Vagina (tissue), 2 donors: Measurements from ENCODE around the gene HECW1. TPM values are rescaled to one million over a fixed set of nuclear protein-coding genes. Genes with fewer than 3 reads are reported as not detected.

ENCODE experiments used
- DNase-seq, 2 donors: peaks; one replicate each; pipeline ENCODE4 v3.0.0-alpha.2; 2017; ENCODE audit errors: extremely low spot score in 2 of 2
- H3K27ac ChIP-seq: fragments of 200-600 bp; sonication (generic); one replicate; pipeline ENCODE4 v1.5.1; 2019
- H3K27me3 ChIP-seq: fragments of 200-600 bp; sonication (generic); one replicate; pipeline ENCODE4 v1.5.1; 2019
- H3K36me3 ChIP-seq, 2 donors: fragments of 200-600 bp; sonication (generic); one replicate each; pipeline ENCODE4 v1.5.1; 2017 to 2019
- H3K4me1 ChIP-seq: fragments of 200-600 bp; sonication (generic); one replicate; pipeline ENCODE4 v1.5.1; 2019
- H3K4me3 ChIP-seq, 2 donors: fragments of 200-600 bp; sonication (generic); 1 replicate in 1 of 2; 2 replicates in 1 of 2; pipeline ENCODE4 v1.5.1; 2016 to 2019
- H3K9me3 ChIP-seq: fragments of 200-600 bp; sonication (generic); one replicate; pipeline ENCODE4 v1.5.1; 2019
- POLR2A ChIP-seq, 2 donors: fragments of 450-650 bp; IDR thresholded peaks; one replicate each; pipeline ENCODE4 v1.6.1; 2017; ENCODE audit warnings: antibody characterized with exemption in 2 of 2, mild to moderate bottlenecking in 2 of 2, moderate library complexity in 2 of 2
- POLR2AphosphoS5 ChIP-seq, 2 donors: sonication (generic); formaldehyde crosslinking; IDR thresholded peaks; one replicate each; pipeline ENCODE4 v1.9.0; 2017; ENCODE audit warnings: antibody characterized with exemption in 2 of 2, mild to moderate bottlenecking in 2 of 2, low read depth in 1 of 2; ENCODE audit not compliant: insufficient read depth in 1 of 2
- intact Hi-C: fragments of 100-400 bp; cut with DNase I; formaldehyde crosslinking; loops from one replicate; pipeline ENCODE4 v1.15.1; 2023
- total RNA-seq: library from RNA; depleted of rRNA; stranded (reverse); fragments of >200 nt; gene quantifications from one replicate; pipeline ENCODE4 v1.2.3, GENCODE V29; 2016
- TF ChIP-seq, protein P1 (sequence below), 3 experiments: fragments of 450-650 bp in 2 of 3; fragments of 200-600 bp in 1 of 3; sonication (generic) in 1 of 3; IDR thresholded peaks; one replicate each; pipeline ENCODE4 v1.5.1; 2017 to 2019; ENCODE audit warnings: antibody characterized with exemption in 3 of 3, mild to moderate bottlenecking in 2 of 3, moderate library complexity in 2 of 3

The HECW1 gene
- total RNA-seq, 1 donor from 2014 or later = 2.5 TPM

DNA sequence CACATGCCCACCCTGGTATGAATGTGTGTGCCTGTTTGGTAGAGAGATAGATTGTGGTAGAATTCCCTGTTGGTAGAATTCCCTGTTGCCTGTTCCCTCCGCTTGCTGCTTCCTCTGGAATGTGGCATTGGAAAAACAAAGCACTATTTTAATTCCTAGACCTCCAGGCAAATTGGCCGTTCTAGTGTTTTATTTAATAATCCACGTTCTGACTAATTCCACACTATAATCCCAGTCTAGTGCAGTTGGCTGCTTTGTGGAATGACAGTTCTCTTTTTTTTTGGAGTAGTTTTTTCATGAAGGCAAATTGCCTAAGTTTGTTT lies 2.0 kb downstream of the HECW1 start:
- Histone ChIP-seq H3K36me3 (no peaks in the 10 kb centered on the region), H3K9me3 (no peaks in the 10 kb centered on the region), H3K27me3 (peaks cover 10% of the 10 kb centered on the region), H3K4me1 (peaks cover 20% of the 10 kb centered on the region), H3K4me3 (no peak overlapping the region), H3K27ac (no peak overlapping the region)
- no peak for TF ChIP-seq POLR2A (IDR thresholded peaks at IDR 0.05)
- TF ChIP-seq POLR2AphosphoS5 (IDR thresholded peaks at IDR 0.05; ENCODE audit: insufficient read depth in 1 of 2, low read depth in 1 of 2) = no peak
- TF ChIP-seq, protein P1, sequence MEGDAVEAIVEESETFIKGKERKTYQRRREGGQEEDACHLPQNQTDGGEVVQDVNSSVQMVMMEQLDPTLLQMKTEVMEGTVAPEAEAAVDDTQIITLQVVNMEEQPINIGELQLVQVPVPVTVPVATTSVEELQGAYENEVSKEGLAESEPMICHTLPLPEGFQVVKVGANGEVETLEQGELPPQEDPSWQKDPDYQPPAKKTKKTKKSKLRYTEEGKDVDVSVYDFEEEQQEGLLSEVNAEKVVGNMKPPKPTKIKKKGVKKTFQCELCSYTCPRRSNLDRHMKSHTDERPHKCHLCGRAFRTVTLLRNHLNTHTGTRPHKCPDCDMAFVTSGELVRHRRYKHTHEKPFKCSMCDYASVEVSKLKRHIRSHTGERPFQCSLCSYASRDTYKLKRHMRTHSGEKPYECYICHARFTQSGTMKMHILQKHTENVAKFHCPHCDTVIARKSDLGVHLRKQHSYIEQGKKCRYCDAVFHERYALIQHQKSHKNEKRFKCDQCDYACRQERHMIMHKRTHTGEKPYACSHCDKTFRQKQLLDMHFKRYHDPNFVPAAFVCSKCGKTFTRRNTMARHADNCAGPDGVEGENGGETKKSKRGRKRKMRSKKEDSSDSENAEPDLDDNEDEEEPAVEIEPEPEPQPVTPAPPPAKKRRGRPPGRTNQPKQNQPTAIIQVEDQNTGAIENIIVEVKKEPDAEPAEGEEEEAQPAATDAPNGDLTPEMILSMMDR (IDR thresholded peaks at IDR 0.05) = no peak
- no peak for DNase-seq
- intact Hi-C loops = no loop called here

DNA sequence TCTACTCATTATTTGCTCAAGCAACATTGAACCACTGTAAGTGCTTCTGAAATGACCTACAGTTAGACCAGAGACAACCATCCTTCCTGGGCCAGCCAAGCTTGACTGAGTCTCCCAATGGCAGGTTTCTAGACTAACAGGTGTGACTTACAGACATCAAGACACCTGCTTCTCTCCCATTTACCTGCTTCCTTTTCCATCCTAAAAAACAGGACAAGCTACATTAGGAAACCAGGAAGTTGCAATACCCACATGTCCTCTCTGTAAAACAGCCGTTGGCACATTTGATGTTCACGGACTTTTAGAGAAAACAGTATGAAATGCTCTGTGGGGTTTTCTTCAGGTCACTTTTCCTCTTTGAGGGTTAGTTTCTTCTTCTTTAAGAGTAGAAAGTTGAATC lies 4.0 kb downstream of the HECW1 start:
- intact Hi-C loops = no loop called here
- Histone ChIP-seq H3K36me3 (no peaks in the 10 kb centered on the region), H3K4me3 (no peak overlapping the region), H3K27ac (no peak overlapping the region), H3K27me3 (peaks cover 10% of the 10 kb centered on the region), H3K9me3 (no peaks in the 10 kb centered on the region), H3K4me1 (peaks cover 20% of the 10 kb centered on the region)
- no peak for DNase-seq
- TF ChIP-seq POLR2A (IDR thresholded peaks at IDR 0.05) (no peak), POLR2AphosphoS5 (IDR thresholded peaks at IDR 0.05; ENCODE audit: insufficient read depth in 1 of 2, low read depth in 1 of 2) (no peak)
- TF ChIP-seq, protein P1 (IDR thresholded peaks at IDR 0.05) = no peak

DNA sequence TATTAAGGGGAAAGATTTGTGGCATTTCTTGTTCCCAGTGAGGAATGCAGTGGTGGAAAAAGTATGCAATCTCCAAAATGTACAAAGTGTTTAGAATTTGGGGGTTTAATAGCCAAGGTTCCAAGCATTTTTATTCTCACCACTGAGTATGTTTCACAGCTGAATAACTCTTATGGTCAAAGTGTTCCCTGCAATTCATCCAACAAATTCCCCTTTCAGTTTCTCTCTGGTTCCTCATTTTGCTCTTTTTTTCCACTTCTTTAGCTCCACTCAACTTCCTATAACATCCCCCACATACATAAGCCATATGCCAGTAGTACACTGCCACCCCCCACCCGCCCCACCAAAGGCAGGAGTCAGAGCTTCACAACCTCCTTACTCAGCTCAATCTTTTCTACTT lies 4.6 kb downstream of the HECW1 start:
- H3K4me1 ChIP-seq = peaks cover 19% of the 10 kb centered on the region
- H3K27me3 ChIP-seq = peaks cover 7% of the 10 kb centered on the region
- intact Hi-C loops = no loop called here
- H3K36me3 ChIP-seq = no peaks in the 10 kb centered on the region
- TF ChIP-seq POLR2AphosphoS5 (IDR thresholded peaks at IDR 0.05; ENCODE audit: insufficient read depth in 1 of 2, low read depth in 1 of 2) = no peak
- TF ChIP-seq POLR2A (IDR thresholded peaks at IDR 0.05) = no peak
- TF ChIP-seq, protein P1 (IDR thresholded peaks at IDR 0.05) = no peak
- no peak overlapping the region for H3K27ac ChIP-seq
- no peak for DNase-seq
- H3K9me3 ChIP-seq = no peaks in the 10 kb centered on the region
- H3K4me3 ChIP-seq = no peak overlapping the region

DNA sequence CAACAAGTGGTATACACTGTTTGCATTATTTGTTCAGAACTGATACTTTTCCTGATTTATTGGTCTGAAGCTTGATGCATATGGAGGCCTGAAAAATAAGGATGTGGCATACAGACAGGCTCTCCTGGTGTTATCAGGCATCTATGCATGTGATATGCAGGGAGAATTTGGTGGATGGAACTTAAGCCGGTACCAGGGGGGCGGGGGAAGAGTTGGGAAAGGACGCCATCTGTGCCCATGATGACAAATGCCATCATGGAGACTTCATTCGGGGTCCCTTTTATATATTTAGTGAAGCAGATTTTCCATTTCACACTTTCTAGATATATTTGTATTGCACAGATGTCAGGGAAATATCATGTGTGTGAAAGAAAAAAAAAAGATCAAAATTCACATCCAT lies 5.4 kb downstream of the HECW1 start:
- intact Hi-C loops = no loop called here
- Histone ChIP-seq H3K4me3 (no peak overlapping the region), H3K27me3 (no peaks in the 10 kb centered on the region)

DNA sequence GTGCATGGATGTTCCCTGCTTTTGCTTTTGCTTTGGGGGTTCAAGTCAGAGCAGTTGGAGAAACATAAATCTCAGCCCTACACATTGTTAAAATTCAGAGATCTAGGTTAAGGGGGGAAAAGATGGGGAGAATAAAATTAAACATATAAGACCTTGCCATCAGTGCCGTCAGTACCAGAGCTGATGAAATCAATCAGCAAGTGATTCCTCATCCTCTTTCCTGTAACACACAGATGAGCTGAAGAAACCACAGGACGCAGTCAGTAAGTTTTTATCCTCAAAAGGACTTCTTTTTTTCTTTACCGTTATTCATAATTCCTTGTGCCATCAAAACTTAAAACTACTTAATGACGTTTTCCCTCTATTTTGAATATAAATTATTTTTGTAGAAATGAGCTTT lies 5.9 kb downstream of the HECW1 start:
- peaks cover 7% of the 10 kb centered on the region for H3K4me1 ChIP-seq
- intact Hi-C loops = no loop called here
- H3K27ac ChIP-seq = no peak overlapping the region
- DNase-seq = no peak
- no peak overlapping the region for H3K4me3 ChIP-seq
- no peaks in the 10 kb centered on the region for H3K27me3 ChIP-seq
- no peaks in the 10 kb centered on the region for H3K36me3 ChIP-seq
- TF ChIP-seq, protein P1 (IDR thresholded peaks at IDR 0.05) = no peak
- H3K9me3 ChIP-seq = no peaks in the 10 kb centered on the region

More for the DNA sequence above, 5.4 kb downstream of the HECW1 start:
- DNase-seq = no peak
- H3K4me1 ChIP-seq = peaks cover 11% of the 10 kb centered on the region
- TF ChIP-seq, protein P1 (IDR thresholded peaks at IDR 0.05) = no peak
- TF ChIP-seq POLR2A (IDR thresholded peaks at IDR 0.05) (no peak), POLR2AphosphoS5 (IDR thresholded peaks at IDR 0.05; ENCODE audit: insufficient read depth in 1 of 2, low read depth in 1 of 2) (no peak)
- no peak overlapping the region for H3K27ac ChIP-seq
- H3K9me3 ChIP-seq = no peaks in the 10 kb centered on the region
- H3K36me3 ChIP-seq = no peaks in the 10 kb centered on the region
